Measurements from ENCODE around the gene GHRHR. TPM values are rescaled to one million over a fixed set of nuclear protein-coding genes. Genes with fewer than 3 reads are reported as not detected.

The GHRHR gene
- total and polyA plus RNA-seq, 10 of the 15 experiments (the other 5 are each of a cell fraction or from before 2014, with no cell fraction given) = not detected

DNA sequence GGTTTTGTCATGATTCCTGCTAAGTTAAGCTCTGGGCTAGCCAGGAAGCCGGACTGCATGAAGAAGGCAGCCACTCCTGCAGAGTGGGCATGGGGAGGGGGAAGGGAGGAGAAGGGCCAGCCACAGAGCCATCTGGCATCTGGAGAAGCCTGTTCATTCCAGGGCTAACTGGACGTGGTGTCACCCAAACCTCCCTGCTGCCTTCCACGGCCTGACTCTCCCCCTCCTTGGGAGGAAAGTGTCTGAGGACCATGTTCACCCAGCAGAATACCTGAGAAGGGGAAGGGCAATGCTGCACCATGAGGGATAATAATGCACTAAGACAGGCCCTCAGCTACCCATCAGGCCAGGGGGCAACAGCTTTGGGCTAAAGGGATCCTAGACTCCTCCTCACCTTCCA lies 36.7 kb upstream of the GHRHR start:
- Histone ChIP-seq H3K27me3 (replicated peaks in 1 of 2; ENCODE audit: control insufficient read depth in 2 of 2, insufficient read depth in 2 of 2, low read length in 1 of 2) (no peaks in the 10 kb centered on the region; a peak in 1 of 4 replicates), H3K4me2 (ENCODE audit: control insufficient read depth, insufficient read depth) (no peak overlapping the region), H3K27ac (ENCODE audit: control insufficient read depth, insufficient read depth) (no peak overlapping the region), H3K79me2 (ENCODE audit: control insufficient read depth, insufficient read depth, low read length) (no peaks in the 10 kb centered on the region), H3K36me3 (ENCODE audit: control insufficient read depth in 2 of 2, insufficient read depth in 2 of 2, low read length in 1 of 2) (no peaks in the 10 kb centered on the region), H4K20me1 (ENCODE audit: control insufficient read depth, insufficient read depth) (no peaks in the 10 kb centered on the region), H3K4me1 (ENCODE audit: control insufficient read depth, insufficient read depth, low read length) (no peaks in the 10 kb centered on the region), H3K9me3 (replicated peaks; ENCODE audit: control insufficient read depth, insufficient read depth, low read length) (no peaks in the 10 kb centered on the region; the same call in 2 of the 3 replicates), H3K4me3 (no peak overlapping the region), H2AFZ (ENCODE audit: control insufficient read depth, low read depth, low read length) (no peak overlapping the region), H3K9ac (ENCODE audit: control insufficient read depth, insufficient read depth, low read length) (no peak overlapping the region)
- DNase-seq (ENCODE audit: low read depth, low spot score) (no peak), ATAC-seq (no peak), FAIRE-seq (no peak)
- BruUV-seq (replicated peaks) = no TSS peak
- in situ Hi-C loops (cut with MboI) = no loop called here
- intact Hi-C loops (cut with micrococcal nuclease; ENCODE audit: unreplicated experiment) = no loop called here
- whole genome bisulfite sequencing (ENCODE audit: insufficient coverage, insufficient replicate concordance, low lambda C conversion rate, missing lambda C conversion rate) = 0% methylated on average over 2 of the region's 3 CpGs
- no peak for TF ChIP-seq MXI1 (IDR thresholded peaks at IDR 0.05; ENCODE audit: low read depth, low read length)
- no peak for TF ChIP-seq ZNF24 (IDR thresholded peaks at IDR 0.05)
- TF ChIP-seq, protein P1, sequence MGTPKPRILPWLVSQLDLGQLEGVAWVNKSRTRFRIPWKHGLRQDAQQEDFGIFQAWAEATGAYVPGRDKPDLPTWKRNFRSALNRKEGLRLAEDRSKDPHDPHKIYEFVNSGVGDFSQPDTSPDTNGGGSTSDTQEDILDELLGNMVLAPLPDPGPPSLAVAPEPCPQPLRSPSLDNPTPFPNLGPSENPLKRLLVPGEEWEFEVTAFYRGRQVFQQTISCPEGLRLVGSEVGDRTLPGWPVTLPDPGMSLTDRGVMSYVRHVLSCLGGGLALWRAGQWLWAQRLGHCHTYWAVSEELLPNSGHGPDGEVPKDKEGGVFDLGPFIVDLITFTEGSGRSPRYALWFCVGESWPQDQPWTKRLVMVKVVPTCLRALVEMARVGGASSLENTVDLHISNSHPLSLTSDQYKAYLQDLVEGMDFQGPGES (IDR thresholded peaks at IDR 0.05) = no peak
- TF ChIP-seq SREBF1 (IDR thresholded peaks at IDR 0.05; ENCODE audit: low read length) = no peak
- TF ChIP-seq, protein P2, sequence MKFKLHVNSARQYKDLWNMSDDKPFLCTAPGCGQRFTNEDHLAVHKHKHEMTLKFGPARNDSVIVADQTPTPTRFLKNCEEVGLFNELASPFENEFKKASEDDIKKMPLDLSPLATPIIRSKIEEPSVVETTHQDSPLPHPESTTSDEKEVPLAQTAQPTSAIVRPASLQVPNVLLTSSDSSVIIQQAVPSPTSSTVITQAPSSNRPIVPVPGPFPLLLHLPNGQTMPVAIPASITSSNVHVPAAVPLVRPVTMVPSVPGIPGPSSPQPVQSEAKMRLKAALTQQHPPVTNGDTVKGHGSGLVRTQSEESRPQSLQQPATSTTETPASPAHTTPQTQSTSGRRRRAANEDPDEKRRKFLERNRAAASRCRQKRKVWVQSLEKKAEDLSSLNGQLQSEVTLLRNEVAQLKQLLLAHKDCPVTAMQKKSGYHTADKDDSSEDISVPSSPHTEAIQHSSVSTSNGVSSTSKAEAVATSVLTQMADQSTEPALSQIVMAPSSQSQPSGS (IDR thresholded peaks at IDR 0.05; ENCODE audit: low read length) = no peak
- TF ChIP-seq RUNX3 (IDR thresholded peaks at IDR 0.05; ENCODE audit: low read length) = no peak
- SMC1A ChIA-PET (ENCODE audit: uncharacterized antibody, unreplicated experiment) = no interaction called here
- POLR2A ChIA-PET = no interaction called here
- CTCF ChIA-PET = no interaction called here
- RAD21 ChIA-PET (ENCODE audit: unreplicated experiment) = no interaction called here

DNA sequence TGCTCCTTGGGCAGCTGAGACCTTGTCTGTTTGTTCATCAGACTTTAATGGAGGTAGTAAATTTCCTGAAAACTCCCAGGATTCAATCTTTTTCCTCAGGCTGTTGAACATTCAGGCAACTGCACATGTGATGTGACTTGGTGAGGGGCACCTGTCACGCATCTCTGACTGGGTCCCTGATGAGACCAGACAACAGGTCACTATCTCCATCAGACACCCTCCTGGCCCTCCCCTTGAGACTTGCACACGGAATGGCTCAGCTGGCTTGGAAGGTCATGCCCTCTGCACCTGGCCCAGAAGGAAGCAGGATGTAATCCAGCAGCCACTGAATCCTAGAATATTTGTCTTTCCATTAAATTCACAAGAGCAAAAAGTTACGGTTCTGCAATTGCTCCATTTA lies 36.2 kb upstream of the GHRHR start:
- Histone ChIP-seq H3K9ac (ENCODE audit: control insufficient read depth, insufficient read depth, low read length) (no peak overlapping the region), H3K4me3 (no peak overlapping the region), H4K20me1 (ENCODE audit: control insufficient read depth, insufficient read depth) (no peaks in the 10 kb centered on the region), H3K9me3 (replicated peaks; ENCODE audit: control insufficient read depth, insufficient read depth, low read length) (no peaks in the 10 kb centered on the region; the same call in 2 of the 3 replicates), H3K27ac (ENCODE audit: control insufficient read depth, insufficient read depth) (no peak overlapping the region), H3K4me1 (ENCODE audit: control insufficient read depth, insufficient read depth, low read length) (no peaks in the 10 kb centered on the region), H3K79me2 (ENCODE audit: control insufficient read depth, insufficient read depth, low read length) (no peaks in the 10 kb centered on the region), H3K36me3 (ENCODE audit: control insufficient read depth in 2 of 2, insufficient read depth in 2 of 2, low read length in 1 of 2) (no peaks in the 10 kb centered on the region), H3K27me3 (replicated peaks in 1 of 2; ENCODE audit: control insufficient read depth in 2 of 2, insufficient read depth in 2 of 2, low read length in 1 of 2) (no peaks in the 10 kb centered on the region; a peak in 1 of 4 replicates), H3K4me2 (ENCODE audit: control insufficient read depth, insufficient read depth) (no peak overlapping the region), H2AFZ (ENCODE audit: control insufficient read depth, low read depth, low read length) (no peak overlapping the region)
- ChIA-PET POLR2A (no interaction called here), RAD21 (ENCODE audit: unreplicated experiment) (no interaction called here), SMC1A (ENCODE audit: uncharacterized antibody, unreplicated experiment) (no interaction called here), CTCF (interaction anchor here (3.2 kb wide), 1 partner anchor 11 kb away, joined by 17 read pairs; no protein-coding TSS in a partner anchor)
- intact Hi-C loops (cut with micrococcal nuclease; ENCODE audit: unreplicated experiment) = no loop called here
- WGBS (ENCODE audit: insufficient coverage, insufficient replicate concordance, low lambda C conversion rate, missing lambda C conversion rate) = 31% methylated on average over 3 of the region's 3 CpGs
- BruUV-seq (replicated peaks) = no TSS peak
- DNase-seq (ENCODE audit: low read depth, low spot score) (no peak), ATAC-seq (no peak), FAIRE-seq (no peak)
- in situ Hi-C loops (cut with MboI) = no loop called here
- TF ChIP-seq MYC (IDR thresholded peaks at IDR 0.05; ENCODE audit: insufficient read depth, insufficient read length, insufficient replicate concordance, low read length, severe bottlenecking) = no peak
- no peak for TF ChIP-seq GATAD2B (conservative IDR thresholded peaks at IDR 0.05; ENCODE audit: low read depth)
- TF ChIP-seq, protein P3, sequence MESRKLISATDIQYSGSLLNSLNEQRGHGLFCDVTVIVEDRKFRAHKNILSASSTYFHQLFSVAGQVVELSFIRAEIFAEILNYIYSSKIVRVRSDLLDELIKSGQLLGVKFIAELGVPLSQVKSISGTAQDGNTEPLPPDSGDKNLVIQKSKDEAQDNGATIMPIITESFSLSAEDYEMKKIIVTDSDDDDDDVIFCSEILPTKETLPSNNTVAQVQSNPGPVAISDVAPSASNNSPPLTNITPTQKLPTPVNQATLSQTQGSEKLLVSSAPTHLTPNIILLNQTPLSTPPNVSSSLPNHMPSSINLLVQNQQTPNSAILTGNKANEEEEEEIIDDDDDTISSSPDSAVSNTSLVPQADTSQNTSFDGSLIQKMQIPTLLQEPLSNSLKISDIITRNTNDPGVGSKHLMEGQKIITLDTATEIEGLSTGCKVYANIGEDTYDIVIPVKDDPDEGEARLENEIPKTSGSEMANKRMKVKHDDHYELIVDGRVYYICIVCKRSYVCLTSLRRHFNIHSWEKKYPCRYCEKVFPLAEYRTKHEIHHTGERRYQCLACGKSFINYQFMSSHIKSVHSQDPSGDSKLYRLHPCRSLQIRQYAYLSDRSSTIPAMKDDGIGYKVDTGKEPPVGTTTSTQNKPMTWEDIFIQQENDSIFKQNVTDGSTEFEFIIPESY (IDR thresholded peaks at IDR 0.05) = no peak
- no peak for TF ChIP-seq HDAC2 (IDR thresholded peaks at IDR 0.05)
- TF ChIP-seq, protein P4, sequence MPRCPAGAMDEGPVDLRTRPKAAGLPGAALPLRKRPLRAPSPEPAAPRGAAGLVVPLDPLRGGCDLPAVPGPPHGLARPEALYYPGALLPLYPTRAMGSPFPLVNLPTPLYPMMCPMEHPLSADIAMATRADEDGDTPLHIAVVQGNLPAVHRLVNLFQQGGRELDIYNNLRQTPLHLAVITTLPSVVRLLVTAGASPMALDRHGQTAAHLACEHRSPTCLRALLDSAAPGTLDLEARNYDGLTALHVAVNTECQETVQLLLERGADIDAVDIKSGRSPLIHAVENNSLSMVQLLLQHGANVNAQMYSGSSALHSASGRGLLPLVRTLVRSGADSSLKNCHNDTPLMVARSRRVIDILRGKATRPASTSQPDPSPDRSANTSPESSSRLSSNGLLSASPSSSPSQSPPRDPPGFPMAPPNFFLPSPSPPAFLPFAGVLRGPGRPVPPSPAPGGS (IDR thresholded peaks at IDR 0.05; ENCODE audit: borderline replicate concordance, insufficient read depth, low read depth, low read length, poor library complexity, severe bottlenecking) = no peak

All from GM12878 (cell line).